Endothelial cell of umbilical vein (primary cell): Measurements from ENCODE around the gene PLEKHO1. TPM values are rescaled to one million over a fixed set of nuclear protein-coding genes. Genes with fewer than 3 reads are reported as not detected.
A peak's percentile ranks its signal among the peaks of the same experiment; 100 is the strongest.

ENCODE experiments used
- BruUV-seq: library from RNA; stranded (reverse); fragments of 400-500 nt; replicated peaks from 2 replicates; lab custom pipeline; 2021; lab: Mats Ljungman, UMichigan
- CTCF ChIA-PET: fragments of 300-600, 350-600 bp; sonication (Branson Sonifier 250); formaldehyde crosslinking; loops from one replicate; lab custom pipeline; 2021; ENCODE audit warnings: antibody characterized with exemption, inconsistent platforms; lab: Charles Lee
- POLR2A ChIA-PET: fragments of 300-600, 350-600 bp; sonication (Branson Sonifier 250); formaldehyde crosslinking; loops from one replicate; lab custom pipeline; 2021; ENCODE audit warnings: antibody characterized with exemption, inconsistent platforms; lab: Charles Lee
- DNase-seq: peaks from one replicate; pipeline ENCODE4 v3.0.0-alpha.2; 2011; ENCODE audit warnings: low read depth, low spot score
- FAIRE-seq: peaks from 2 replicates; lab custom pipeline; 2011; peaks lifted over from hg19 to GRCh38; lab: Jason Lieb, UNC
- H2AFZ ChIP-seq: 2 replicates; pipeline ENCODE4 v1.6.0; 2012; ENCODE audit warnings: low read depth, low read length, control low read depth, inconsistent platforms
- H3K27ac ChIP-seq: 2 replicates; pipeline ENCODE4 v1.5.1; 2011; ENCODE audit warnings: low read depth, mild to moderate bottlenecking, control low read depth, low read length, moderate library complexity; ENCODE audit not compliant: insufficient read depth
- H3K27me3 ChIP-seq, 2 experiments: 2 replicates each; pipeline versions ENCODE4 v1.6.0 to v1.6.1; 2011; ENCODE audit warnings: low read length in 2 of 2, mixed read lengths in 1 of 2; ENCODE audit not compliant: control insufficient read depth in 2 of 2, insufficient read depth in 2 of 2
- H3K36me3 ChIP-seq, 2 experiments: 2 replicates in 1 of 2; 3 replicates in 1 of 2; pipeline ENCODE4 v1.5.1; 2011; ENCODE audit warnings: low read length in 2 of 2, mild to moderate bottlenecking in 1 of 2, moderate library complexity in 1 of 2; ENCODE audit not compliant: control insufficient read depth in 2 of 2, insufficient read depth in 2 of 2; ENCODE audit errors: extremely low read depth in 1 of 2
- H3K4me1 ChIP-seq: 3 replicates; pipeline ENCODE4 v1.5.1; 2011; ENCODE audit warnings: mild to moderate bottlenecking, low read length; ENCODE audit not compliant: control insufficient read depth, insufficient read depth; ENCODE audit errors: extremely low read depth
- H3K4me2 ChIP-seq: 2 replicates; pipeline ENCODE4 v1.6.1; 2011; ENCODE audit warnings: low read length, control low read depth, mixed read lengths; ENCODE audit not compliant: insufficient read depth
- H3K4me3 ChIP-seq, 3 experiments: fragments of 200-600 bp in 1 of 3; sonication (generic), shearing (Covaris generic) in 1 of 3; replicated peaks in 1 of 3; 2 replicates each; pipeline ENCODE4 v1.5.1; 2011 to 2016; ENCODE audit warnings: control low read depth in 3 of 3, low read length in 3 of 3, mild to moderate bottlenecking in 2 of 3, inconsistent platforms in 1 of 3, low read depth in 1 of 3, moderate library complexity in 1 of 3; ENCODE audit not compliant: insufficient read depth in 1 of 3
- H3K79me2 ChIP-seq: 2 replicates; pipeline ENCODE4 v1.6.0; 2012; ENCODE audit warnings: low read length, inconsistent platforms; ENCODE audit not compliant: control insufficient read depth, insufficient read depth
- H3K9ac ChIP-seq: replicated peaks from 2 replicates; pipeline ENCODE3; 2011; ENCODE audit warnings: low read length, control low read depth; ENCODE audit not compliant: insufficient read depth; ENCODE audit errors: extremely low read depth
- H3K9me1 ChIP-seq: replicated peaks from 3 replicates; pipeline ENCODE4 v1.6.0; 2011; ENCODE audit warnings: mild to moderate bottlenecking, low read length; ENCODE audit not compliant: control insufficient read depth, insufficient read depth; ENCODE audit errors: extremely low read depth
- H3K9me3 ChIP-seq: replicated peaks from 2 replicates; pipeline ENCODE4 v1.5.1; 2012; ENCODE audit warnings: low read length, inconsistent platforms; ENCODE audit not compliant: control insufficient read depth, insufficient read depth
- H4K20me1 ChIP-seq: replicated peaks from 2 replicates; pipeline ENCODE3; 2011; ENCODE audit warnings: mild to moderate bottlenecking, low read length; ENCODE audit not compliant: control insufficient read depth, insufficient read depth; ENCODE audit errors: extremely low read depth
- CTCF ChIP-seq, 2 donors: IDR thresholded peaks; 1 replicate in 1 of 2; 2 replicates in 1 of 2; pipeline ENCODE4 v1.5.1; 2011; ENCODE audit warnings: low read length in 2 of 2, mild to moderate bottlenecking in 2 of 2, moderate library complexity in 2 of 2, control low read depth in 1 of 2, inconsistent platforms in 1 of 2, low read depth in 1 of 2; ENCODE audit not compliant: insufficient read depth in 1 of 2; ENCODE audit errors: extremely low read depth in 1 of 2
- EZH2 ChIP-seq: IDR thresholded peaks from 2 replicates; pipeline ENCODE4 v1.6.1; 2012; ENCODE audit warnings: borderline replicate concordance, low read depth, mild to moderate bottlenecking, moderate library complexity, low read length, inconsistent platforms; ENCODE audit not compliant: severe bottlenecking
- GATA2 ChIP-seq: IDR thresholded peaks from 2 replicates; pipeline ENCODE4 v1.7.0; 2011; ENCODE audit warnings: low read depth, mild to moderate bottlenecking, moderate library complexity, mixed read lengths, low read length; ENCODE audit not compliant: insufficient read length, insufficient read depth
- JUN ChIP-seq: IDR thresholded peaks from 2 replicates; pipeline ENCODE4 v1.6.1; 2011; ENCODE audit warnings: borderline replicate concordance, low read depth; ENCODE audit not compliant: insufficient read length, insufficient read depth
- MAX ChIP-seq: IDR thresholded peaks from 2 replicates; pipeline ENCODE4 v1.6.1; 2011; ENCODE audit not compliant: insufficient read depth, insufficient read length
- MYC ChIP-seq: IDR thresholded peaks from one replicate; pipeline ENCODE4 v1.6.1; 2011; ENCODE audit warnings: mild to moderate bottlenecking, low read depth, low read length
- POLR2A ChIP-seq: IDR thresholded peaks from 2 replicates; pipeline ENCODE4 v1.6.1; 2012; ENCODE audit warnings: low read depth, mild to moderate bottlenecking, control low read depth, low read length
- POLR2AphosphoS5 ChIP-seq: IDR thresholded peaks from 2 replicates; pipeline ENCODE4 v1.6.1; 2012; ENCODE audit warnings: low read depth, mild to moderate bottlenecking, control low read depth, low read length, moderate library complexity; ENCODE audit not compliant: insufficient read depth
- dilution Hi-C: fragments of 300-500 bp; cut with MboI; formaldehyde crosslinking; loops from one replicate; pipeline ENCODE4 v1.15.0; 2019; ENCODE audit warnings: low sequenced_read_pairs; ENCODE audit not compliant: extremely low pct_ligation_motif_present
- intact Hi-C: fragments of 100-400 bp; cut with micrococcal nuclease; formaldehyde crosslinking; loops from one replicate; pipeline ENCODE4 v1.10.0; 2022
- polyA plus RNA-seq, 4 experiments: library from polyadenylated mRNA; depleted of rRNA in 3 of 4; stranded (reverse) in 3 of 4; unstranded in 1 of 4; fragments of >200 nt; gene quantifications; 2 replicates each; pipeline versions ENCODE4 v1.2.1 to v1.2.3, GENCODE V29; 2011 to 2012; ENCODE audit warnings: missing spikeins in 1 of 4
- total RNA-seq: library from RNA; stranded (reverse); gene quantifications from 2 replicates; pipeline ENCODE4 v1.2.3, GENCODE V29; 2021

PLEKHO1 gene
- total and polyA plus RNA-seq, 2 donors (not counting 3 experiments of a cell fraction or from before 2014, with no cell fraction given) = 59.8 to 101 TPM

- intact Hi-C loops (no loop called here), dilution Hi-C loops (no loop called here)
- Histone ChIP-seq H3K36me3 (no peaks in the 10 kb centered on the region), H3K4me1 (peaks cover 8% of the 10 kb centered on the region), H3K79me2 (no peaks in the 10 kb centered on the region), H2AFZ (no peak overlapping the region), H3K4me2 (no peak overlapping the region), H4K20me1 (no peaks in the 10 kb centered on the region), H3K9me3 (no peaks in the 10 kb centered on the region), H3K27ac (no peak overlapping the region), H3K4me3 (no peak overlapping the region), H3K9ac (no peak overlapping the region), H3K27me3 (no peaks in the 10 kb centered on the region), H3K9me1 (no peaks in the 10 kb centered on the region)
- ChIA-PET POLR2A (no interaction called here), CTCF (interaction anchor here (0.9 to 1.0 kb wide), 3 partner anchors 14 to 29 kb away, joined by 3 read pairs; no protein-coding TSS in a partner anchor)
- no TSS peak for BruUV-seq
- FAIRE-seq (no peak), DNase-seq (no peak)
- TF ChIP-seq GATA2 (no peak), MYC (no peak), POLR2AphosphoS5 (no peak), EZH2 (no peak), JUN (no peak), MAX (no peak)
Measured at GRCh38 chr1:150115121-150115520, 34.6 kb upstream of the PLEKHO1 start.

- H3K9me3 ChIP-seq = no peaks in the 10 kb centered on the region
- BruUV-seq = no TSS peak
- TF ChIP-seq JUN (no peak), POLR2A (no peak), GATA2 (no peak), MAX (no peak), CTCF (IDR thresholded peaks at IDR 0.05; ENCODE audit: extremely low read depth in 1 of 2, insufficient read depth in 1 of 2, low read depth in 1 of 2, low read length in 2 of 2) (no peak)
- H2AFZ ChIP-seq = no peak overlapping the region
- no peak overlapping the region for H3K27ac ChIP-seq
- ChIA-PET POLR2A (no interaction called here), CTCF (no interaction called here)
- FAIRE-seq (no peak), DNase-seq (peak; percentile 16)
- no peak overlapping the region for H3K4me3 ChIP-seq
- H3K9me1 ChIP-seq = no peaks in the 10 kb centered on the region
- no peaks in the 10 kb centered on the region for H3K79me2 ChIP-seq
- intact Hi-C loops (no loop called here), dilution Hi-C loops (no loop called here)
- H3K36me3 ChIP-seq = no peaks in the 10 kb centered on the region
- no peak overlapping the region for H3K4me2 ChIP-seq
- H3K9ac ChIP-seq = no peak overlapping the region
- no peaks in the 10 kb centered on the region for H3K4me1 ChIP-seq
- no peaks in the 10 kb centered on the region for H3K27me3 ChIP-seq
- H4K20me1 ChIP-seq = no peaks in the 10 kb centered on the region
Measured at GRCh38 chr1:150118716-150119115, 31.0 kb upstream of the PLEKHO1 start.
